IPS-NIHi7 (cell line): ENCODE data around the gene SLC1A2.

Experiments used
- DNase-seq: peaks from one replicate; pipeline ENCODE4 v3.0.0; 2012; ENCODE audit warnings: mixed read lengths; ENCODE audit errors: extremely low spot score

Gene SLC1A2

GRCh38 chr11:35245056-35245455 is 174.3 kb downstream of the SLC1A2 start:
- no peak for DNase-seq

- no peak for DNase-seq
These were observed 175.6 kb downstream of the SLC1A2 start for GRCh38 chr11:35243774-35244173.

GRCh38 chr11:35242412-35243242 is 176.7 kb downstream of the SLC1A2 start:
- DNase-seq = no peak

GRCh38 chr11:35241531-35241930 is 177.8 kb downstream of the SLC1A2 start:
- no peak for DNase-seq

- no peak for DNase-seq
These were observed 178.3 kb downstream of the SLC1A2 start for GRCh38 chr11:35241083-35241482.

- no peak for DNase-seq
These were observed 179.8 kb downstream of the SLC1A2 start for GRCh38 chr11:35239471-35240075.

- no peak for DNase-seq
These were observed 180.5 kb downstream of the SLC1A2 start for GRCh38 chr11:35238882-35239281.

- DNase-seq = peak; percentile 69
These were observed 181.3 kb downstream of the SLC1A2 start for GRCh38 chr11:35237860-35238715.

GRCh38 chr11:35237351-35237750 is 182.0 kb downstream of the SLC1A2 start:
- no peak for DNase-seq

GRCh38 chr11:35236667-35237003 is 182.7 kb downstream of the SLC1A2 start:
- DNase-seq = no peak

GRCh38 chr11:35235936-35236666 is 183.3 kb downstream of the SLC1A2 start:
- no peak for DNase-seq

- no peak for DNase-seq
These were observed 183.9 kb downstream of the SLC1A2 start for GRCh38 chr11:35235498-35235897.

- no peak for DNase-seq
These were observed 184.2 kb downstream of the SLC1A2 start for GRCh38 chr11:35235157-35235468.

GRCh38 chr11:35234460-35235156 is 184.8 kb downstream of the SLC1A2 start:
- DNase-seq = no peak

- DNase-seq = no peak
These were observed 185.8 kb downstream of the SLC1A2 start for GRCh38 chr11:35233518-35233917.

- no peak for DNase-seq
These were observed 186.4 kb downstream of the SLC1A2 start for GRCh38 chr11:35232891-35233330.

GRCh38 chr11:35231076-35231860 is 188.1 kb downstream of the SLC1A2 start:
- no peak for DNase-seq

GRCh38 chr11:35230388-35230787 is 189.0 kb downstream of the SLC1A2 start:
- no peak for DNase-seq

- no peak for DNase-seq
These were observed 191.0 kb downstream of the SLC1A2 start for GRCh38 chr11:35228328-35228725.

GRCh38 chr11:35227576-35228327 is 191.6 kb downstream of the SLC1A2 start:
- DNase-seq = no peak
